ENCODE results near the gene GJB5. TPM values are rescaled to one million over a fixed set of nuclear protein-coding genes. Genes with fewer than 3 reads are reported as not detected.

The GJB5 gene
- total RNA-seq, 2 donors from 2014 or later, result not detected

GRCh38 chr1:34781844-34782391 is 27.1 kb downstream of the GJB5 start:
- H3K36me3 Mint-ChIP-seq (ENCODE audit: insufficient read depth in 2 of 2), result no peaks in the 10 kb centered on the region
- H3K4me1 Mint-ChIP-seq (ENCODE audit: low read depth), result peaks cover 15% of the 10 kb centered on the region
- ATAC-seq (replicated peaks in 1 of 2), result no peak
- peak overlapping the region in 1 of 2 donors; percentile 48 for H3K4me3 Mint-ChIP-seq
- no peak for DNase-seq
- H3K27ac Mint-ChIP-seq, result no peak overlapping the region
- peaks cover 42% of the 10 kb centered on the region for H3K27me3 Mint-ChIP-seq (ENCODE audit: low read depth)
- H3K9me3 Mint-ChIP-seq, result no peaks in the 10 kb centered on the region

DNA sequence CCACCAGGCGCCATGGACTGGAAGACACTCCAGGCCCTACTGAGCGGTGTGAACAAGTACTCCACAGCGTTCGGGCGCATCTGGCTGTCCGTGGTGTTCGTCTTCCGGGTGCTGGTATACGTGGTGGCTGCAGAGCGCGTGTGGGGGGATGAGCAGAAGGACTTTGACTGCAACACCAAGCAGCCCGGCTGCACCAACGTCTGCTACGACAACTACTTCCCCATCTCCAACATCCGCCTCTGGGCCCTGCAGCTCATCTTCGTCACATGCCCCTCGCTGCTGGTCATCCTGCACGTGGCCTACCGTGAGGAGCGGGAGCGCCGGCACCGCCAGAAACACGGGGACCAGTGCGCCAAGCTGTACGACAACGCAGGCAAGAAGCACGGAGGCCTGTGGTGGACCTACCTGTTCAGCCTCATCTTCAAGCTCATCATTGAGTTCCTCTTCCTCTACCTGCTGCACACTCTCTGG is 29.9 kb downstream of the GJB5 start:
- H3K36me3 Mint-ChIP-seq (ENCODE audit: insufficient read depth in 2 of 2), result no peaks in the 10 kb centered on the region
- ATAC-seq (replicated peaks in 1 of 2), result no peak
- H3K9me3 Mint-ChIP-seq, result no peaks in the 10 kb centered on the region
- no peak for DNase-seq
- H3K27ac Mint-ChIP-seq, result no peak overlapping the region
- no peak overlapping the region for H3K4me3 Mint-ChIP-seq
- H3K27me3 Mint-ChIP-seq (ENCODE audit: low read depth), result peaks cover 42% of the 10 kb centered on the region
- H3K4me1 Mint-ChIP-seq (ENCODE audit: low read depth), result peaks cover 18% of the 10 kb centered on the region

DNA sequence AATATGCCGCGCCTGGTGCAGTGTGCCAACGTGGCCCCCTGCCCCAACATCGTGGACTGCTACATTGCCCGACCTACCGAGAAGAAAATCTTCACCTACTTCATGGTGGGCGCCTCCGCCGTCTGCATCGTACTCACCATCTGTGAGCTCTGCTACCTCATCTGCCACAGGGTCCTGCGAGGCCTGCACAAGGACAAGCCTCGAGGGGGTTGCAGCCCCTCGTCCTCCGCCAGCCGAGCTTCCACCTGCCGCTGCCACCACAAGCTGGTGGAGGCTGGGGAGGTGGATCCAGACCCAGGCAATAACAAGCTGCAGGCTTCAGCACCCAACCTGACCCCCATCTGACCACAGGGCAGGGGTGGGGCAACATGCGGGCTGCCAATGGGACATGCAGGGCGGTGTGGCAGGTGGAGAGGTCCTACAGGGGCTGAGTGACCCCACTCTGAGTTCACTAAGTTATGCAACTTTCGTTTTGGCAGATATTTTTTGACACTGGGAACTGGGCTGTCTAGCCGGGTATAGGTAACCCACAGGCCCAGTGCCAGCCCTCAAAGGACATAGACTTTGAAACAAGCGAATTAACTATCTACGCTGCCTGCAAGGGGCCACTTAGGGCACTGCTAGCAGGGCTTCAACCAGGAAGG is 30.5 kb downstream of the GJB5 start:
- no peak overlapping the region for H3K27ac Mint-ChIP-seq
- H3K4me3 Mint-ChIP-seq, result no peak overlapping the region
- peaks cover 45% of the 10 kb centered on the region for H3K27me3 Mint-ChIP-seq (ENCODE audit: low read depth)
- no peaks in the 10 kb centered on the region for H3K36me3 Mint-ChIP-seq (ENCODE audit: insufficient read depth in 2 of 2)
- no peaks in the 10 kb centered on the region for H3K9me3 Mint-ChIP-seq
- DNase-seq, result no peak
- H3K4me1 Mint-ChIP-seq (ENCODE audit: low read depth), result peaks cover 22% of the 10 kb centered on the region
- no peak for ATAC-seq (replicated peaks in 1 of 2)

- Mint-ChIP-seq H3K36me3 (ENCODE audit: insufficient read depth in 2 of 2) (no peaks in the 10 kb centered on the region), H3K27me3 (ENCODE audit: low read depth) (peaks cover 51% of the 10 kb centered on the region), H3K4me3 (no peak overlapping the region), H3K27ac (no peak overlapping the region), H3K4me1 (ENCODE audit: low read depth) (peaks cover 22% of the 10 kb centered on the region), H3K9me3 (no peaks in the 10 kb centered on the region)
- ATAC-seq (replicated peaks in 1 of 2), result peak; percentile 17 to 19
- DNase-seq, result no peak
Observed at GRCh38 chr1:34785875-34786470, 31.1 kb downstream of the GJB5 start.

- no peaks in the 10 kb centered on the region for H3K9me3 Mint-ChIP-seq
- no peak overlapping the region for H3K27ac Mint-ChIP-seq
- peaks cover 59% of the 10 kb centered on the region for H3K27me3 Mint-ChIP-seq (ENCODE audit: low read depth)
- peaks cover 22% of the 10 kb centered on the region for H3K4me1 Mint-ChIP-seq (ENCODE audit: low read depth)
- H3K36me3 Mint-ChIP-seq (ENCODE audit: insufficient read depth in 2 of 2), result no peaks in the 10 kb centered on the region
- DNase-seq, result peak; percentile 67 to 72
- peak; percentile 83 to 84 for ATAC-seq (replicated peaks in 1 of 2)
- no peak overlapping the region for H3K4me3 Mint-ChIP-seq
Observed at GRCh38 chr1:34786521-34787325, 31.9 kb downstream of the GJB5 start.

DNA sequence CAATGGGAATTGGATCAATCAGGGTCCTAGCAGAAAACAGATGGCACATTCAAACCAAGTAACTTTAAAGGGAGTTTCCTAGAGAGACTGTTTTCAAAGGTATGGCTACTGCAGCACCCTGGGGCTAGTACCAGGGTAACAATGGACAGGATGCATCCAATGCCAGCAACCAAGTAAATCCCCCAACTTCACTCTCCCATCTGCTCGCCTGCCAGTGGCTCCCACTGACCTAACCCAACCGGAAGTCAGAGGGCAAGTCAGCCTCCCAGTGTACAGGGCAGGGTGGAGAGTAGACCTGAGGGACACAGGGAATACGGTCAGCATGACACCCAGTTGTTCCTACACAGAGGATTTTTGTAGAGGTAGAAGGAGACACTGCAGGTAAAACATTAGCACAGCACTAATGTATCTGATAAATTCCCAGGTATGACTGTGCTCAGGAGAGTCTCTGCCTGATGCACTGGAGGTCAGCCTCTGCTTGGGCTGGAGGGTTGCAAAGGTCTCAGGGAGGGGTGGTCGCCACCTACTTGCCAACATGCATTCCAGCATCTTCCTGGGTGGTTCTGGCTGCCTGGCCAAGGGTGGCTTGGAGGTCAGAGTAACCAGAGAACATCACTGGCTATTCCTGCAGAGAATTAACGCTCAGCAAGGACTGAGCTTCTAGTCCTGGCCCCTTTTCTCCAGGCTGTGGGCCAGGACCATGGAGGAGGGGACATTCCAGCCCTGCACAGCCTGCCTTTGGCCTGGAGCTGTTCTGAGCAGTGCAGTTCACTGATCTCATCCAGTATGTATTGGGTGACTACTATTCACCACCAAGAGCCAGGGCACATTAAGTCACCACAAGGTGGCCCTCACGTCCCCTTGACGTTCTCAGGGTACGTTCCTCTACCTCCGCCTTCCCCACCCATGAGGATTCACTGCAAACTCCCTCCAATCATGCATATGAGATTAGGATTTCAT is 32.9 kb downstream of the GJB5 start:
- no peak overlapping the region for H3K4me3 Mint-ChIP-seq
- H3K4me1 Mint-ChIP-seq (ENCODE audit: low read depth), result peaks cover 22% of the 10 kb centered on the region
- no peaks in the 10 kb centered on the region for H3K9me3 Mint-ChIP-seq
- H3K36me3 Mint-ChIP-seq (ENCODE audit: insufficient read depth in 2 of 2), result no peaks in the 10 kb centered on the region
- DNase-seq, result no peak
- no peak for ATAC-seq (replicated peaks in 1 of 2)
- H3K27me3 Mint-ChIP-seq (ENCODE audit: low read depth), result peaks cover 59% of the 10 kb centered on the region
- H3K27ac Mint-ChIP-seq, result no peak overlapping the region

- Mint-ChIP-seq H3K9me3 (no peaks in the 10 kb centered on the region), H3K27ac (no peak overlapping the region), H3K4me3 (no peak overlapping the region), H3K36me3 (ENCODE audit: insufficient read depth in 2 of 2) (no peaks in the 10 kb centered on the region), H3K4me1 (ENCODE audit: low read depth) (peaks cover 17% of the 10 kb centered on the region), H3K27me3 (ENCODE audit: low read depth) (peaks cover 55% of the 10 kb centered on the region)
- no peak for ATAC-seq (replicated peaks in 1 of 2)
- DNase-seq, result no peak
Observed at GRCh38 chr1:34790985-34791384, 36.1 kb downstream of the GJB5 start.

DNA sequence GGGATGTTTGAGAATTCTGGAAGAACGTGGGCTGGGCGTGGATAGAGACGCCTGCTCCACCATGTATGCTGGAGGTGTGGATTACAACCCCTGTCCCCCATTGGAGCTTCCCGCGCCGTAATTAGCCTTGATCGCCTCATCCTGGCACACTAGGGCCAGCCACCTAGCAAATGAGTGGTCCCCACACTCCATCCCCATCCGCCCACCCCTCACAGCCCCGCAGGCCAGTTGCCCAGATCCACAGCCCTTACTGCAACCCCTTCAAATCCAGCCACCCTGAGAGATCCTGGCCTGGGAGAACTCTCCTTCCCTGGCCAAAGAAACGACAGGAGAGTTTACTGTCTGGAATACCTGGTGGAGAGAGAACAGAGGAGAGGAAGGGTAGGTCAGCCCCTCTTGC is 37.6 kb downstream of the GJB5 start:
- Mint-ChIP-seq H3K4me3 (peak overlapping the region; percentile 29 to 38), H3K9me3 (no peaks in the 10 kb centered on the region), H3K36me3 (ENCODE audit: insufficient read depth in 2 of 2) (no peaks in the 10 kb centered on the region), H3K27me3 (ENCODE audit: low read depth) (peaks cover 55% of the 10 kb centered on the region), H3K27ac (no peak overlapping the region), H3K4me1 (ENCODE audit: low read depth) (peaks cover 26% of the 10 kb centered on the region)
- no peak for ATAC-seq (replicated peaks in 1 of 2)
- DNase-seq, result no peak

DNA sequence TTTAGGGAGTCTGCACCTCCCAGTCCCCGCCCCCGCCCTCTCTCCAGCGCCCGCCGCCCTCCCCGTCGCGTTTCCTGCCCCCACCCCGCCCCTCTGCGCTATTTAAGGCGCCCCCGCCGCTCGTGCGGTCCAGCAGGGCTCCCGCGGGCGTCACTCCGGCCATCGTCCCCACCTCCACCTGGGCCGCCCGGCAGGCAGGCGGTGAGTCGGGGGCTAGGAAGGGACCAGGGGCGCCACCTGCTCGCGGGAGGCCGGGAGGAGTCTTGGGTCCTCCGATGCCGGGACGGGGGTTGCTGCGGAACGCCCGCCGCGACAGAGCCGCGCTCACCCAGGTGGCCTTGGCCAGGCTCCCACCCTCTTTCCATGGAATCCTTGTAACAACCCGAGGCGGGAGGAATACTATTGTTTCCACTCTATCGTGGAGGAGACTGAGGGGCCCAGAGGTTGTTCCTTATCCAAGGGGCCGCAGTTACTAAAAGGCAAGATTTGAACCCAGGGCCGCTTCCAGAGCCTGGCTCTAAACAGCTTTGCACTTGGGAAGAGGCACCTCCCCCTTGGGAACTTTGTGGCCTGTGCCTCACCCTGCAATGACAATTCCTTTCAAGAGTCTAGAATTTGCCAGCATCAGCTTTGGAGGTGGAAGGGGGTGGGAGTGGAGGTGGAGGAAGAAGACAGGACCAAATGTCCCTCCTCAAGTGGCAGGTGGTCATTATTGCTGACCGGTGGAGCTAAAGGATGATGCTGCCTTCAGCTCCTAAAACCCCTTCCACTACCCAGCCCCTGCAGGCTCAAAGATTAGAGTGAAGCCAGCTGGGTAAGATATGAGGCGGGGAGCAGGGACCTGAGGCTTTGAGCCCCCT is 38.3 kb downstream of the GJB5 start, which contains the start of gene GJA4:
TSS of gene GJA4 (plus strand) at position 132 of the 860 bp plus-strand sequence. CDS start 1,215 bp downstream, outside the sequence.
- no peak within 1 kb of the TSS for H3K27ac Mint-ChIP-seq
- peaks cover 51% of the 10 kb centered on the region for H3K27me3 Mint-ChIP-seq (ENCODE audit: low read depth)
- DNase-seq (no peak), ATAC-seq (replicated peaks in 1 of 2) (peak in 1 of 2 donors; percentile 17)
- peak within 1 kb of the TSS; percentile 29 to 38 for H3K4me3 Mint-ChIP-seq
- no peaks in the 10 kb centered on the region for H3K36me3 Mint-ChIP-seq (ENCODE audit: insufficient read depth in 2 of 2)
- no peaks in the 10 kb centered on the region for H3K9me3 Mint-ChIP-seq
- peaks cover 28% of the 10 kb centered on the region for H3K4me1 Mint-ChIP-seq (ENCODE audit: low read depth)

DNA sequence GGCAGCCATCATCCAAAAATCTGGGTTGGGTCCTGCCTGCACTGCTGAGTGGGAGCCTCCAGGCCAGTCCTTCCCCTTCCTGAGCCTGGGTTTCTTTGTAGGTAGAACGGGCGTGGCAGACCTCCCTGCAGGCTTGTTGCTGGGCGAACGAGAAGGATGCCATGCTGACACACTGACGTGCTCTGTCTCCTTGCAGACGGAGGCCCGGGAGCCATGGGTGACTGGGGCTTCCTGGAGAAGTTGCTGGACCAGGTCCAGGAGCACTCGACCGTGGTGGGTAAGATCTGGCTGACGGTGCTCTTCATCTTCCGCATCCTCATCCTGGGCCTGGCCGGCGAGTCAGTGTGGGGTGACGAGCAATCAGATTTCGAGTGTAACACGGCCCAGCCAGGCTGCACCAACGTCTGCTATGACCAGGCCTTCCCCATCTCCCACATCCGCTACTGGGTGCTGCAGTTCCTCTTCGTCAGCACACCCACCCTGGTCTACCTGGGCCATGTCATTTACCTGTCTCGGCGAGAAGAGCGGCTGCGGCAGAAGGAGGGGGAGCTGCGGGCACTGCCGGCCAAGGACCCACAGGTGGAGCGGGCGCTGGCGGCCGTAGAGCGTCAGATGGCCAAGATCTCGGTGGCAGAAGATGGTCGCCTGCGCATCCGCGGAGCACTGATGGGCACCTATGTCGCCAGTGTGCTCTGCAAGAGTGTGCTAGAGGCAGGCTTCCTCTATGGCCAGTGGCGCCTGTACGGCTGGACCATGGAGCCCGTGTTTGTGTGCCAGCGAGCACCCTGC is 39.3 kb downstream of the GJB5 start:
- ATAC-seq (replicated peaks in 1 of 2), result no peak
- no peak overlapping the region for H3K4me3 Mint-ChIP-seq

DNA sequence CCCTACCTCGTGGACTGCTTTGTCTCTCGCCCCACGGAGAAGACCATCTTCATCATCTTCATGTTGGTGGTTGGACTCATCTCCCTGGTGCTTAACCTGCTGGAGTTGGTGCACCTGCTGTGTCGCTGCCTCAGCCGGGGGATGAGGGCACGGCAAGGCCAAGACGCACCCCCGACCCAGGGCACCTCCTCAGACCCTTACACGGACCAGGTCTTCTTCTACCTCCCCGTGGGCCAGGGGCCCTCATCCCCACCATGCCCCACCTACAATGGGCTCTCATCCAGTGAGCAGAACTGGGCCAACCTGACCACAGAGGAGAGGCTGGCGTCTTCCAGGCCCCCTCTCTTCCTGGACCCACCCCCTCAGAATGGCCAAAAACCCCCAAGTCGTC is 39.9 kb downstream of the GJB5 start:
- Mint-ChIP-seq H3K4me1 (ENCODE audit: low read depth) (peaks cover 37% of the 10 kb centered on the region), H3K27me3 (ENCODE audit: low read depth) (peaks cover 40% of the 10 kb centered on the region), H3K27ac (no peak overlapping the region), H3K9me3 (no peaks in the 10 kb centered on the region), H3K36me3 (ENCODE audit: insufficient read depth in 2 of 2) (peaks cover 0 to 2% of the 10 kb centered on the region in 2 donors), H3K4me3 (no peak overlapping the region)
- ATAC-seq (replicated peaks in 1 of 2) (no peak), DNase-seq (no peak)

More for the DNA sequence above, 39.3 kb downstream of the GJB5 start:
- no peak overlapping the region for H3K27ac Mint-ChIP-seq
- peaks cover 34% of the 10 kb centered on the region for H3K4me1 Mint-ChIP-seq (ENCODE audit: low read depth)
- DNase-seq, result no peak
- peaks cover 46% of the 10 kb centered on the region for H3K27me3 Mint-ChIP-seq (ENCODE audit: low read depth)
- H3K36me3 Mint-ChIP-seq (ENCODE audit: insufficient read depth in 2 of 2), result peaks cover 0 to 2% of the 10 kb centered on the region in 2 donors
- H3K9me3 Mint-ChIP-seq, result no peaks in the 10 kb centered on the region
